Fibroblast of lung (primary cell): Measurements from ENCODE around the gene UBQLN2.

Experiments used
- CTCF ChIP-seq, 2 donors: IDR thresholded peaks in 1 of 2; conservative IDR thresholded peaks in 1 of 2; 1 replicate in 1 of 2; 2 replicates in 1 of 2; pipeline ENCODE4 v1.5.1; 2011 to 2012; ENCODE audit warnings: low read length in 2 of 2, control low read depth in 1 of 2, inconsistent platforms in 1 of 2, low read depth in 1 of 2, mild to moderate bottlenecking in 1 of 2
- EZH2 ChIP-seq: IDR thresholded peaks from 2 replicates; pipeline ENCODE4 v1.5.1; 2012; ENCODE audit warnings: low read length, control low read depth, mild to moderate bottlenecking; ENCODE audit errors: missing control alignments

- no peak for TF ChIP-seq CTCF (conservative IDR thresholded peaks at IDR 0.05 in 1 of 2, IDR thresholded peaks at IDR 0.05 in 1 of 2; ENCODE audit: low read depth in 1 of 2, low read length in 2 of 2)
- no peak for TF ChIP-seq EZH2
Observed at GRCh38 chrX:56550667-56551066, 12.8 kb upstream of the UBQLN2 start.
